Lower leg skin (tissue), 3 donors: Measurements from ENCODE around the gene RPL29.

Experiments used
- CTCF ChIP-seq, 3 donors: fragments of 450-650 bp; IDR thresholded peaks; one replicate each; pipeline ENCODE4 v1.5.1; 2016; ENCODE audit warnings: antibody characterized with exemption in 3 of 3, mild to moderate bottlenecking in 3 of 3, moderate library complexity in 2 of 3
- POLR2A ChIP-seq, 2 donors: fragments of 450-650 bp; IDR thresholded peaks; one replicate each; pipeline ENCODE4 v1.6.1; 2016 to 2017; ENCODE audit warnings: antibody characterized with exemption in 2 of 2, mild to moderate bottlenecking in 1 of 2, moderate library complexity in 1 of 2

- no peak for TF ChIP-seq CTCF (IDR thresholded peaks at IDR 0.05)
- TF ChIP-seq POLR2A (IDR thresholded peaks at IDR 0.05) = no peak
Measured at GRCh38 chr3:51999846-52000245, 4.2 kb upstream of the RPL29 start.
